Chondrocyte (in vitro differentiated cells): ENCODE measurements around the gene ADARB2. TPM values are rescaled to one million over a fixed set of nuclear protein-coding genes. Genes with fewer than 3 reads are reported as not detected.
"Not testable (repeated sequence)": the region's sequence is repeated elsewhere in the genome, so short reads cannot be mapped to it uniquely, and the experiment has no call there.

Experiments used
- DNase-seq: peaks from one replicate; pipeline ENCODE4 v3.0.0; 2021; ENCODE audit warnings: mixed read lengths, low spot score
- H3K27ac Mint-ChIP-seq: one replicate; pipeline ENCODE4 v1.8.0; 2021; ENCODE audit warnings: mild to moderate bottlenecking, moderate library complexity, mixed read lengths; ENCODE audit not compliant: unreplicated experiment
- H3K27me3 Mint-ChIP-seq: 2 replicates; pipeline ENCODE4 v1.8.0; 2021; ENCODE audit warnings: low read depth, mixed read lengths
- H3K36me3 Mint-ChIP-seq: 2 replicates; pipeline ENCODE4 v1.8.0; 2021; ENCODE audit warnings: low read depth, mixed read lengths
- H3K4me1 Mint-ChIP-seq: 2 replicates; pipeline ENCODE4 v1.8.0; 2021; ENCODE audit warnings: low read depth, mild to moderate bottlenecking, mixed read lengths
- H3K4me3 Mint-ChIP-seq: one replicate; pipeline ENCODE4 v1.8.0; 2021; ENCODE audit warnings: mild to moderate bottlenecking, moderate library complexity, mixed read lengths; ENCODE audit not compliant: unreplicated experiment
- H3K9me3 Mint-ChIP-seq: 2 replicates; pipeline ENCODE4 v1.8.0; 2021; ENCODE audit warnings: low read depth, mixed read lengths
- total RNA-seq: library from RNA; stranded (reverse); gene quantifications from 3 replicates; pipeline ENCODE4 v1.2.1, GENCODE V29; 2021
- TF ChIP-seq, protein P1 (sequence below): fragments of 200-600 bp; sonication (generic); IDR thresholded peaks from 2 replicates; pipeline ENCODE4 v1.5.0; 2021; ENCODE audit warnings: antibody characterized with exemption, mild to moderate bottlenecking, moderate library complexity

The ADARB2 gene
- total RNA-seq, 1 donor from 2014 or later, result 3.3 TPM

DNA sequence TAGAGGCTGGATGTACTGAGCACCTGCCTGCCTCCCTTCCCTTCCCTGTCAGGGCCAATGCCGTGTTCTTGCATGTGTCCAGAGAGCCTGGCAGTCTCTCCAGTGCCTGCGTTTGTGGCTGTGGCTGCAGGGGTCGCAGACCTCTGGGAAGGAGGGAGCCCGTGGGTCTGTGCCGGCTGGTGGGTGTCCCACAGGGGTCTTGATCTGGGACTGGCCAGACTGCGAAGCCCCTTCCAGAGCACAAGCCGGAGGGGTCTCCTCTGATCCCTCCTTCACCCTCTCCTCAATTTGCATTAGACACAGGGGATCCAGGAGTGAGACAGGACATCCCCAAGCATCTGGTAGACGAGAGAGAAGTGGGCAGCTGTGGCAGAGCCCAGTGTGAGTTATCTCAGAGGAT, 199.2 kb downstream of the ADARB2 start:
- DNase-seq, result no peak
- Mint-ChIP-seq H3K27ac (no peak overlapping the region), H3K36me3 (no peaks in the 10 kb centered on the region), H3K27me3 (peaks cover 1% of the 10 kb centered on the region), H3K4me1 (no peaks in the 10 kb centered on the region), H3K9me3 (no peaks in the 10 kb centered on the region), H3K4me3 (no peak overlapping the region)
- TF ChIP-seq, protein P1, sequence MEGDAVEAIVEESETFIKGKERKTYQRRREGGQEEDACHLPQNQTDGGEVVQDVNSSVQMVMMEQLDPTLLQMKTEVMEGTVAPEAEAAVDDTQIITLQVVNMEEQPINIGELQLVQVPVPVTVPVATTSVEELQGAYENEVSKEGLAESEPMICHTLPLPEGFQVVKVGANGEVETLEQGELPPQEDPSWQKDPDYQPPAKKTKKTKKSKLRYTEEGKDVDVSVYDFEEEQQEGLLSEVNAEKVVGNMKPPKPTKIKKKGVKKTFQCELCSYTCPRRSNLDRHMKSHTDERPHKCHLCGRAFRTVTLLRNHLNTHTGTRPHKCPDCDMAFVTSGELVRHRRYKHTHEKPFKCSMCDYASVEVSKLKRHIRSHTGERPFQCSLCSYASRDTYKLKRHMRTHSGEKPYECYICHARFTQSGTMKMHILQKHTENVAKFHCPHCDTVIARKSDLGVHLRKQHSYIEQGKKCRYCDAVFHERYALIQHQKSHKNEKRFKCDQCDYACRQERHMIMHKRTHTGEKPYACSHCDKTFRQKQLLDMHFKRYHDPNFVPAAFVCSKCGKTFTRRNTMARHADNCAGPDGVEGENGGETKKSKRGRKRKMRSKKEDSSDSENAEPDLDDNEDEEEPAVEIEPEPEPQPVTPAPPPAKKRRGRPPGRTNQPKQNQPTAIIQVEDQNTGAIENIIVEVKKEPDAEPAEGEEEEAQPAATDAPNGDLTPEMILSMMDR, result no peak

GRCh38 chr10:1537449-1537848, 199.9 kb downstream of the ADARB2 start:
- not testable (repeated sequence) for H3K4me1 Mint-ChIP-seq, H3K9me3 Mint-ChIP-seq, H3K27ac Mint-ChIP-seq, H3K4me3 Mint-ChIP-seq, H3K36me3 Mint-ChIP-seq, H3K27me3 Mint-ChIP-seq, DNase-seq

DNA sequence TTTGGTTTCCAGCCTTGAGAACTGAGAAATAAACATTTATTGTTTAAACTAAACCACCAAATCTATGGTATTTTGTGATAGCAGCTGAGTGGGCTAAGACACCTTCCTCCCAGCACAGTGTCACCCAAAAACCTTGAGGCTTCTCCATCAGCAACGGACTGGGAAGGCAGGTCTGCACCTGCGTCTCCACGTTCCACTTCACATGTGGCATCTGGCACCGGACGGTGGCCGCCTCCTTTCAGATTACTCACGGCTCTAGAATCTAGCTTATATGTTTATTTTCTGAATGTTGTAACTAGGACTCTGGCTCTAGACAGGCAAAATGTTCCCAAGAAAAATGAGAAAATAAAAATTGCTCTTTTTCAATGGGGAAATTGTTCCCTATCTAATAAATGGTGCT, 201.0 kb downstream of the ADARB2 start:
- Mint-ChIP-seq H3K27me3 (peaks cover 1% of the 10 kb centered on the region), H3K36me3 (no peaks in the 10 kb centered on the region), H3K4me3 (no peak overlapping the region), H3K4me1 (no peaks in the 10 kb centered on the region), H3K27ac (no peak overlapping the region), H3K9me3 (no peaks in the 10 kb centered on the region)
- no peak for DNase-seq
- TF ChIP-seq, protein P1, result no peak

- H3K27me3 Mint-ChIP-seq, result peaks cover 1% of the 10 kb centered on the region
- H3K36me3 Mint-ChIP-seq, result no peaks in the 10 kb centered on the region
- H3K27ac Mint-ChIP-seq, result no peak overlapping the region
- TF ChIP-seq, protein P1, result no peak
- DNase-seq, result no peak
- no peak overlapping the region for H3K4me3 Mint-ChIP-seq
- H3K9me3 Mint-ChIP-seq, result no peaks in the 10 kb centered on the region
- H3K4me1 Mint-ChIP-seq, result no peaks in the 10 kb centered on the region
Observed at GRCh38 chr10:1535301-1535965, 201.9 kb downstream of the ADARB2 start.

GRCh38 chr10:1534820-1535219, 202.5 kb downstream of the ADARB2 start:
- Mint-ChIP-seq H3K4me1 (no peaks in the 10 kb centered on the region), H3K36me3 (no peaks in the 10 kb centered on the region), H3K27ac (no peak overlapping the region), H3K9me3 (no peaks in the 10 kb centered on the region), H3K4me3 (no peak overlapping the region), H3K27me3 (peaks cover 1% of the 10 kb centered on the region)
- TF ChIP-seq, protein P1, result no peak
- no peak for DNase-seq

DNA sequence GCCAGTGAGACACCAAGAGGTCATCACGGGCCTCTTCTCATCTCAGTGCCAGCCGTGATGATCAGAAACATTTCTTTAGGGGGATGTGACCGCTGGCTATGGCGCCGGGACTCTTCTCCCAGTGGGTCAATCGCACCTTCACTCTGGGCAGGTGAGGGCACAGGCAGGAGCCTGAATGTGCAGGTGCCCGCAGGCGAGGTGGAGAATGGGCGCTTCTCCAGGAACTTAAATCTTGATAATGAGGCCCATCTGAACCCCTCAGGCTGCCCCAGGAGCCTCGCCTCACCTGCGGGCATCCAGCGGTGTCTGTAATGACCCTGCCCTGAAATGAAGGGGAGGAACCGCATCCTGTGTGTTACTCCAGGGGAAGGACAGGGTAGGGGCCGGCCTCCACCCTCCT, 204.7 kb downstream of the ADARB2 start:
- H3K27me3 Mint-ChIP-seq, result peaks cover 11% of the 10 kb centered on the region
- H3K36me3 Mint-ChIP-seq, result no peaks in the 10 kb centered on the region
- no peaks in the 10 kb centered on the region for H3K9me3 Mint-ChIP-seq
- TF ChIP-seq, protein P1, result no peak
- DNase-seq, result no peak
- no peak overlapping the region for H3K27ac Mint-ChIP-seq
- no peaks in the 10 kb centered on the region for H3K4me1 Mint-ChIP-seq
- H3K4me3 Mint-ChIP-seq, result no peak overlapping the region
